MM.1S (cell line): ENCODE data around the gene TOR4A.

Experiments used
- EZH2 ChIP-seq: fragments of 300-600 bp; sonication (generic); optimal IDR thresholded peaks from 2 replicates; pipeline ENCODE3; 2017; ENCODE audit warnings: low read depth, mild to moderate bottlenecking, antibody characterized with exemption, low read length, mixed read lengths
- TF ChIP-seq, protein P1 (sequence below): fragments of 300-600 bp; sonication (generic); IDR thresholded peaks from 2 replicates; pipeline ENCODE4 v1.5.1; 2016; ENCODE audit warnings: antibody characterized with exemption, low read length, mixed read lengths

- TF ChIP-seq, protein P1, sequence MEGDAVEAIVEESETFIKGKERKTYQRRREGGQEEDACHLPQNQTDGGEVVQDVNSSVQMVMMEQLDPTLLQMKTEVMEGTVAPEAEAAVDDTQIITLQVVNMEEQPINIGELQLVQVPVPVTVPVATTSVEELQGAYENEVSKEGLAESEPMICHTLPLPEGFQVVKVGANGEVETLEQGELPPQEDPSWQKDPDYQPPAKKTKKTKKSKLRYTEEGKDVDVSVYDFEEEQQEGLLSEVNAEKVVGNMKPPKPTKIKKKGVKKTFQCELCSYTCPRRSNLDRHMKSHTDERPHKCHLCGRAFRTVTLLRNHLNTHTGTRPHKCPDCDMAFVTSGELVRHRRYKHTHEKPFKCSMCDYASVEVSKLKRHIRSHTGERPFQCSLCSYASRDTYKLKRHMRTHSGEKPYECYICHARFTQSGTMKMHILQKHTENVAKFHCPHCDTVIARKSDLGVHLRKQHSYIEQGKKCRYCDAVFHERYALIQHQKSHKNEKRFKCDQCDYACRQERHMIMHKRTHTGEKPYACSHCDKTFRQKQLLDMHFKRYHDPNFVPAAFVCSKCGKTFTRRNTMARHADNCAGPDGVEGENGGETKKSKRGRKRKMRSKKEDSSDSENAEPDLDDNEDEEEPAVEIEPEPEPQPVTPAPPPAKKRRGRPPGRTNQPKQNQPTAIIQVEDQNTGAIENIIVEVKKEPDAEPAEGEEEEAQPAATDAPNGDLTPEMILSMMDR, result no peak
- no peak for TF ChIP-seq EZH2
Measured at GRCh38 chr9:137303893-137304382, 26.4 kb downstream of the TOR4A start.
